Mesothelial cell of epicardium (in vitro differentiated cells): ENCODE data around the gene NF1. TPM values are rescaled to one million over a fixed set of nuclear protein-coding genes. Genes with fewer than 3 reads are reported as not detected.
"Not testable (repeated sequence)": the region's sequence is repeated elsewhere in the genome, so short reads cannot be mapped to it uniquely, and the experiment has no call there.

ENCODE experiments used
- DNase-seq, 2 experiments: peaks; one replicate each; pipeline ENCODE4 v3.0.0; 2021; ENCODE audit warnings: low spot score in 2 of 2; ENCODE audit not compliant: unreplicated experiment in 2 of 2
- H3K27ac Mint-ChIP-seq: 2 replicates; pipeline ENCODE4 v1.8.0; 2021; ENCODE audit warnings: mixed read lengths
- H3K27me3 Mint-ChIP-seq: 2 replicates; pipeline ENCODE4 v1.8.0; 2021; ENCODE audit warnings: low read depth, mixed read lengths
- H3K36me3 Mint-ChIP-seq: 2 replicates; pipeline ENCODE4 v1.8.0; 2021; ENCODE audit warnings: mixed read lengths
- H3K4me1 Mint-ChIP-seq: 2 replicates; pipeline ENCODE4 v1.8.0; 2021; ENCODE audit warnings: mixed read lengths
- H3K4me3 Mint-ChIP-seq: 2 replicates; pipeline ENCODE4 v1.8.0; 2021; ENCODE audit warnings: mild to moderate bottlenecking, moderate library complexity, mixed read lengths
- H3K9me3 Mint-ChIP-seq: 2 replicates; pipeline ENCODE4 v1.8.0; 2021; ENCODE audit warnings: mixed read lengths
- CTCF ChIP-seq: fragments of 200-600 bp; sonication (generic); IDR thresholded peaks from one replicate; pipeline ENCODE4 v1.5.0; 2021; ENCODE audit warnings: antibody characterized with exemption; ENCODE audit not compliant: unreplicated experiment
- total RNA-seq: library from RNA; stranded (reverse); gene quantifications from 3 replicates; pipeline ENCODE4 v1.2.1, GENCODE V29; 2021

Gene NF1
- total RNA-seq, 1 donor from 2014 or later = 104 TPM

- Mint-ChIP-seq H3K36me3 (peaks cover 22% of the 10 kb centered on the region), H3K27me3 (no peaks in the 10 kb centered on the region), H3K4me3 (no peak overlapping the region), H3K27ac (peak overlapping the region; percentile 80), H3K4me1 (peaks cover 27% of the 10 kb centered on the region), H3K9me3 (peaks cover 12% of the 10 kb centered on the region)
- no peak for DNase-seq
- no peak for TF ChIP-seq CTCF
Observed at GRCh38 chr17:31155208-31155810, 60.5 kb downstream of the NF1 start.

- no peak for DNase-seq
- TF ChIP-seq CTCF = no peak
- Mint-ChIP-seq H3K4me3 (no peak overlapping the region), H3K27ac (peak overlapping the region; percentile 35), H3K9me3 (peaks cover 12% of the 10 kb centered on the region), H3K27me3 (no peaks in the 10 kb centered on the region), H3K36me3 (peaks cover 22% of the 10 kb centered on the region), H3K4me1 (peaks cover 29% of the 10 kb centered on the region)
Observed at GRCh38 chr17:31156326-31156725, 61.5 kb downstream of the NF1 start.

GRCh38 chr17:31156864-31157263, 62.1 kb downstream of the NF1 start:
- H3K4me3 Mint-ChIP-seq, DNase-seq, H3K27me3 Mint-ChIP-seq: not testable (repeated sequence)
- Mint-ChIP-seq H3K4me1 (peaks cover 29% of the 10 kb centered on the region), H3K36me3 (peaks cover 21% of the 10 kb centered on the region), H3K27ac (peak overlapping the region; percentile 35), H3K9me3 (peaks cover 12% of the 10 kb centered on the region)

GRCh38 chr17:31158746-31159377, 64.1 kb downstream of the NF1 start:
- peaks cover 33% of the 10 kb centered on the region for H3K4me1 Mint-ChIP-seq
- H3K27ac Mint-ChIP-seq = peak overlapping the region; percentile 83

GRCh38 chr17:31163091-31163781, 68.5 kb downstream of the NF1 start:
- Mint-ChIP-seq H3K9me3 (no peaks in the 10 kb centered on the region), H3K4me1 (peaks cover 14% of the 10 kb centered on the region), H3K27ac (no peak overlapping the region), H3K27me3 (no peaks in the 10 kb centered on the region), H3K4me3 (no peak overlapping the region), H3K36me3 (peaks cover 26% of the 10 kb centered on the region)
- DNase-seq = no peak
- no peak for TF ChIP-seq CTCF

More at GRCh38 chr17:31158746-31159377, 64.1 kb downstream of the NF1 start:
- Mint-ChIP-seq H3K9me3 (no peaks in the 10 kb centered on the region), H3K27me3 (no peaks in the 10 kb centered on the region), H3K4me3 (no peak overlapping the region), H3K36me3 (peaks cover 15% of the 10 kb centered on the region)
- TF ChIP-seq CTCF = no peak
- DNase-seq = no peak

GRCh38 chr17:31167111-31167510, 72.3 kb downstream of the NF1 start:
- Mint-ChIP-seq H3K36me3 (peaks cover 35% of the 10 kb centered on the region), H3K4me1 (peaks cover 3% of the 10 kb centered on the region), H3K27ac (no peak overlapping the region), H3K4me3 (no peak overlapping the region), H3K9me3 (no peaks in the 10 kb centered on the region), H3K27me3 (no peaks in the 10 kb centered on the region)
- TF ChIP-seq CTCF = no peak
- no peak for DNase-seq
